NT2/D1 (cell line): Measurements from ENCODE around the gene TTC21A.

Experiments used
- SUZ12 ChIP-seq: IDR thresholded peaks from 2 replicates; pipeline ENCODE4 v1.6.1; 2011; ENCODE audit not compliant: insufficient read length, insufficient read depth; ENCODE audit errors: extremely low read depth
- YY1 ChIP-seq: IDR thresholded peaks from 2 replicates; pipeline ENCODE4 v1.6.1; 2011; ENCODE audit not compliant: insufficient read length, insufficient read depth

GRCh38 chr3:39184081-39184967 is 76.8 kb downstream of the TTC21A start:
- TF ChIP-seq SUZ12, result no peak
- no peak for TF ChIP-seq YY1
